Measurements from ENCODE around the gene ITPRIP. TPM values are rescaled to one million over a fixed set of nuclear protein-coding genes. Genes with fewer than 3 reads are reported as not detected.

Gene ITPRIP, protein sequence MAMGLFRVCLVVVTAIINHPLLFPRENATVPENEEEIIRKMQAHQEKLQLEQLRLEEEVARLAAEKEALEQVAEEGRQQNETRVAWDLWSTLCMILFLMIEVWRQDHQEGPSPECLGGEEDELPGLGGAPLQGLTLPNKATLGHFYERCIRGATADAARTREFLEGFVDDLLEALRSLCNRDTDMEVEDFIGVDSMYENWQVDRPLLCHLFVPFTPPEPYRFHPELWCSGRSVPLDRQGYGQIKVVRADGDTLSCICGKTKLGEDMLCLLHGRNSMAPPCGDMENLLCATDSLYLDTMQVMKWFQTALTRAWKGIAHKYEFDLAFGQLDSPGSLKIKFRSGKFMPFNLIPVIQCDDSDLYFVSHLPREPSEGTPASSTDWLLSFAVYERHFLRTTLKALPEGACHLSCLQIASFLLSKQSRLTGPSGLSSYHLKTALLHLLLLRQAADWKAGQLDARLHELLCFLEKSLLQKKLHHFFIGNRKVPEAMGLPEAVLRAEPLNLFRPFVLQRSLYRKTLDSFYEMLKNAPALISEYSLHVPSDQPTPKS
- polyA plus RNA-seq (2012; ENCODE audit: low read depth, missing spikeins): 4.0 TPM

DNA sequence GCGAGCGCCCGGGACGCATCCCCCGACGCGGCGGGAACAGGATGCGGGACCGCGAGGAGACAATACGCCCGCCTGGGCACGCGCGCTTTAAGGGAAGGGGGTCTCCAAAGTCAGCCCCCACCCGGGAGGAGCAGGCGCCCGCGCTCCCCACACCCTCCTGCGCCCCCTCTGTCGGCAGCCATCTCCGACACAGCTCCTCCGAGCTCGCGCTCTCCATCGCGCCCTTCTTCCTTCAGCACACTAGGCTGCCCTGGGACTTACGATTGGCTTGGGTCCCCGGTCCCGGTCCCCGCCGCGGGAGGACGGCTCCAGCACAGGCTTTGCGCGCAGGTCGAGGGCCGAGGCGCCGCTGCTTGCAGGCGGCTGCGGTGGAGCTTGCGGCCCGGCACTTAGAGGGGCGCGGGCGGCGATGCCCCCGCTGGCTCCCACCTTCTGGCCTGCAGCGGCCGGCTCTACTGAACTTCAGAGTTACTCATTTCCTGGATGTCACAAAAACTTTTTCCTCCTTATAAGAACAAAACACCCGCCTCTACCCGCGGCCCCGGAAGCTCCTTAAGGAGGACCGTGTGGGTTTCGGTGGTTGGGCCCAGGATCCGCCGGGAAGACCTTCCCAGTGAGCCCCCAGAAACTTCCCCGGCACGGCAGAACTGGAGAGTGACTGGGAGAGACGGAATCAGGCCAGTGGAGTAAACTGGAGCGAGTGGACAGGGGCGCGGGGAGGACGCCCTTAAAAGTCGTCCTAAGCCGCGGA lies at the start of gene ITPRIP:
Gene ITPRIP (minus strand): TSS at position 481 of the 751 bp plus-strand sequence. CDS start 22,414 bp downstream, outside the sequence.
- no peak for FAIRE-seq
- TF ChIP-seq POLR2A (IDR thresholded peaks at IDR 0.05; ENCODE audit: low read depth, low read length) (peak; percentile 46; the same call in 1 of the 2 replicates), POU2F2 (IDR thresholded peaks at IDR 0.05; ENCODE audit: low read depth, low read length) (no peak), TAF1 (IDR thresholded peaks at IDR 0.05; ENCODE audit: low read depth, low read length) (0 out of 2 replicates have a peak, but pooled peaks have one; percentile 9)
- peak; percentile 58 for DNase-seq (ENCODE audit: insufficient read length, low spot score)

DNA sequence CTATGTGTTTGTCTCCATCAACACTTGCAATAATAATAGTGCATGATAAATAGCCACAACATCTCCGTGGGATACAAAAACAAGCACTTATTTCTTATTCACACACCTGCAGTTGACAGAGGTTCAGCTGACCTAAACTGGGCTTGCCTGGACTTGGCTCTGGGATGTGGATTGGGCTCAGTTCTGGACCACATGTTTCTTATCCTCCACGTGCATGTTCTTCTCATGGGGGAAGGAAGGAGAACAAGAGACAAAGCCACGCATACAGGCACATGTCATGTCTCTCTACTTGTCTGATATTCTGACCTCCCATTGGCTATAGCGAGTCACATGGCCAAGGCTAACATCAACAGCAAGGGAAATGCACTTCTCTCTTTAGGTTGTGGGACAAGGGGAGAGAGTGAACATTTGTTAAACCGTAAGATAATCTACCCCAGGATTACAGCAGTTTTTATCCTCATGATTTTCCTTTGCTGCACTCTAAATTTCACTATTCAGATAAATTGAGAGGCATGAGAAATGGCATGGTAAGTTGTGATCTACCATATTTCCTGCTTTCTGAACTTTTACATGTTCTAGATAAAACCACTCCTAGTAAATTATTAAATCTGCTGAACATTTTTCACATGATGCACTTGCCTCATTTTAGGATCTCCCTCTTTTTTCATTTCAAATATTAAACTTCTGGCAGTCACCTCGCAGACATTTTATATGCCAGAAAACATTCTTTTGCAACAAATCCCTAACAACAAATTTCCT lies 49.0 kb upstream of the ITPRIP start:
- peak; percentile 51 for FAIRE-seq

DNA sequence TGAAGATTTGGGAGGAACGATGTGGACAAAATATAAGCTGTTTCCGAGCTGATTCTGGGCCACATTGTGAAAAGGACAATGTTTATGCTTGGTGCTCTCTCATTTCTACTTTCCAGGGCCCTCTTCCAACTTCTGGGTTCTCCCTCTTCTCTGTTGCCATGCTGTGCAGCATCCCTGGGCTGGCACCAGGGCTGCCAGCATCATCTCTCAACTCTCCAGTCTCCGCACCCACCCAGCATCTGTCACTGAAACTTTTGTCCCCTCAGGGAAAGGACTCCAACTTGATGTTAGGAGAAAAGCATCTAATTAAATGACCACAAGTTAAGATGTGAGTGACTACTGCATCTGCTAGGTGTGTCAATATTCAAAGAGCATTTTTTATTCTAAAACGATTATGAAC lies 42.1 kb upstream of the ITPRIP start:
- no peak for TF ChIP-seq PAX5 (IDR thresholded peaks at IDR 0.05; ENCODE audit: insufficient read depth, low read length, severe bottlenecking)
- no peak for DNase-seq (ENCODE audit: insufficient read length, low spot score)
- no peak for FAIRE-seq

More for the DNA sequence above, 49.0 kb upstream of the ITPRIP start:
- TF ChIP-seq TAF1 (IDR thresholded peaks at IDR 0.05; ENCODE audit: low read depth, low read length): no peak
- no peak for TF ChIP-seq POLR2A (IDR thresholded peaks at IDR 0.05; ENCODE audit: low read depth, low read length)
- TF ChIP-seq POU2F2 (IDR thresholded peaks at IDR 0.05; ENCODE audit: low read depth, low read length): no peak
- TF ChIP-seq POLR2AphosphoS5 (IDR thresholded peaks at IDR 0.05; ENCODE audit: low read depth, low read length): no peak
- DNase-seq (ENCODE audit: insufficient read length, low spot score): no peak

DNA sequence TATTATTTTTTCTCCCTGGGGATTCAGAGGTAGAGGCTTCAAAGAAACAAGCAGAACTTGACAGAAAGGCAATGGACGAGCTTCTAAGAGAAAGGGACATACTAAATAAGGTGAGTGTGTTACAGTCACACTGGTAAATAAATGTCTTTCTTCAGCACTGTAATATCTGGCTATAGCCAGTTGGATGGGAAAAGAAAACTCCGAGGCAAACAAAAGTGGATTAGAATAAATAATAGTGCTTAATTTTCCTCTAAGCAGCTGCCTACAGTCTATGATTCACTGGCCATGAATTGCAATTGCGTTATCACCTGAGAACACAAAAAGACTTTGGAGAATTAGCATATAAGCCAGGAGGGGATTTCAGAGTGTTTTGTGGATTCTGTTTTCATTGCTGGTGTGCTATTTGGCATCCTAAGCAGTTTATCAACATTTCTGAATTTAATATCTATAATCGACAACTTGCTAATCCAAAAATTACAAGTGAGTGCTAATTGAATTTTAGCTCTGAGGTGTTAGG lies 38.6 kb upstream of the ITPRIP start:
- no peak for TF ChIP-seq POU2F2 (IDR thresholded peaks at IDR 0.05; ENCODE audit: low read depth, low read length)
- TF ChIP-seq PAX5 (IDR thresholded peaks at IDR 0.05; ENCODE audit: insufficient read depth, low read length, severe bottlenecking): no peak
- no peak for TF ChIP-seq POLR2AphosphoS5 (IDR thresholded peaks at IDR 0.05; ENCODE audit: low read depth, low read length)
- no peak for TF ChIP-seq TAF1 (IDR thresholded peaks at IDR 0.05; ENCODE audit: low read depth, low read length)
- TF ChIP-seq SPI1 (IDR thresholded peaks at IDR 0.05; ENCODE audit: low read depth, low read length): no peak
- no peak for TF ChIP-seq POLR2A (IDR thresholded peaks at IDR 0.05; ENCODE audit: low read depth, low read length)
- FAIRE-seq (no peak), DNase-seq (ENCODE audit: insufficient read length, low spot score) (no peak)

DNA sequence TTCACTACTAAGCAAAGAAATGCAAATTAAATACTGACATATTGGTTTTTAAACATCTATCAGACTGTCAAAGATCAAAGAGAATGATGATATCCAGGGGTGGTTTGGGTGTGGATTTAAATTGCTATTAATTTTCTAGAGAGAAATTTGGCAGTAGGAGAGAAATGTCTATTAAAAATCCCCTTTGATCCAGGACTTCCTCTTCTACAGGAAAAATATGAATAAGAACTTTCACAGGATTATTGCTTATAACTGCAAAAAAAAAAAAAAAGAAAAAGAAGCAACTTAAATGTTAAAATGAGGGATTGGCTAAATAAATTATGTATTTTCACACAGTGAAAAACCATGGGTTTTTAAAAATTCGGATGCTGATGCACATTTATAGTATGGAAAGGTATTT lies 36.3 kb upstream of the ITPRIP start:
- TF ChIP-seq POU2F2 (IDR thresholded peaks at IDR 0.05; ENCODE audit: low read depth, low read length) (no peak), POLR2AphosphoS5 (IDR thresholded peaks at IDR 0.05; ENCODE audit: low read depth, low read length) (no peak), TAF1 (IDR thresholded peaks at IDR 0.05; ENCODE audit: low read depth, low read length) (no peak), SPI1 (IDR thresholded peaks at IDR 0.05; ENCODE audit: low read depth, low read length) (no peak), PAX5 (IDR thresholded peaks at IDR 0.05; ENCODE audit: insufficient read depth, low read length, severe bottlenecking) (no peak), POLR2A (IDR thresholded peaks at IDR 0.05; ENCODE audit: low read depth, low read length) (no peak)
- no peak for FAIRE-seq
- no peak for DNase-seq (ENCODE audit: insufficient read length, low spot score)

DNA sequence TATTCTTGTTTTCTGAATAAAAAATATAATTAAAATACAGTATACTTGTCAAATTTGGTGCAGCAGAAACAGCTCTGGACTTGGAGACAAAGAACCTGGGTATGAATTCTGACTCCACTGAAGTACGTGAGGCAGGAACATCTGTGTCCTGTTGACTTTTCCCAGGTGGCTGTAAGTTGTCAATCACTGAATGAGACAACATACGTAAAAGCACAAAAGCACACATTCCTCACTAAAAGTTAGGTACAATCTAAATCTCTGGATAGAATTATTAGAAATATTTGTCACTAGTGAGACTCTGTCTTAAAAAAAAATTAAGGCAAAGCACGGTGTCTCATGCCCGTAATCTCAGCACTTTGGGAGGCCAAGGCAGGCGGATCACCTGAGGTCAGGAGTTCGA lies 33.5 kb upstream of the ITPRIP start:
- no peak for FAIRE-seq
- no peak for DNase-seq (ENCODE audit: insufficient read length, low spot score)
- TF ChIP-seq POLR2AphosphoS5 (IDR thresholded peaks at IDR 0.05; ENCODE audit: low read depth, low read length) (no peak), POLR2A (IDR thresholded peaks at IDR 0.05; ENCODE audit: low read depth, low read length) (no peak), SPI1 (IDR thresholded peaks at IDR 0.05; ENCODE audit: low read depth, low read length) (no peak), POU2F2 (IDR thresholded peaks at IDR 0.05; ENCODE audit: low read depth, low read length) (no peak), TAF1 (IDR thresholded peaks at IDR 0.05; ENCODE audit: low read depth, low read length) (no peak), PAX5 (IDR thresholded peaks at IDR 0.05; ENCODE audit: insufficient read depth, low read length, severe bottlenecking) (no peak)

DNA sequence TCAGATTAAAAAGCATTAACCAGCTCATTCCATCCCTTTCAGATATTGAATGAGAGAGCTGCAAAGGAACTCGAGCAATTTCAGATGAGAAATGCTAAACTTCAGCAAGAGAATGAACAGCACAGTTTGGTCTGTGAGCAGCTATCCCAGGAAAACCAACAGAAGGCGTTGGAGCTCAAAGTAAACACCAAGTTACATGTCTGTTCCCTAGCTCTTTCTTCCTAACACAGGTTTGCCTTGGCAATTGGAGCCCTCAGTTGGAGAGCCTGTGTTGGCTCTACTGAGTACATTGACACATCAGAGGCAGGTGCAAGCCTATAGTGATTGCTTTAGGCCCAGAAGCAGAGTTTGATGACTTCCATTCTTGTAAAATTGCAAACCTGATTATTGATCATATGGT lies 30.1 kb upstream of the ITPRIP start:
- no peak for FAIRE-seq
- no peak for DNase-seq (ENCODE audit: insufficient read length, low spot score)
- no peak for TF ChIP-seq TAF1 (IDR thresholded peaks at IDR 0.05; ENCODE audit: low read depth, low read length)
- no peak for TF ChIP-seq POU2F2 (IDR thresholded peaks at IDR 0.05; ENCODE audit: low read depth, low read length)
- no peak for TF ChIP-seq SPI1 (IDR thresholded peaks at IDR 0.05; ENCODE audit: low read depth, low read length)
- no peak for TF ChIP-seq POLR2AphosphoS5 (IDR thresholded peaks at IDR 0.05; ENCODE audit: low read depth, low read length)
- no peak for TF ChIP-seq POLR2A (IDR thresholded peaks at IDR 0.05; ENCODE audit: low read depth, low read length)
- no peak for TF ChIP-seq PAX5 (IDR thresholded peaks at IDR 0.05; ENCODE audit: insufficient read depth, low read length, severe bottlenecking)

DNA sequence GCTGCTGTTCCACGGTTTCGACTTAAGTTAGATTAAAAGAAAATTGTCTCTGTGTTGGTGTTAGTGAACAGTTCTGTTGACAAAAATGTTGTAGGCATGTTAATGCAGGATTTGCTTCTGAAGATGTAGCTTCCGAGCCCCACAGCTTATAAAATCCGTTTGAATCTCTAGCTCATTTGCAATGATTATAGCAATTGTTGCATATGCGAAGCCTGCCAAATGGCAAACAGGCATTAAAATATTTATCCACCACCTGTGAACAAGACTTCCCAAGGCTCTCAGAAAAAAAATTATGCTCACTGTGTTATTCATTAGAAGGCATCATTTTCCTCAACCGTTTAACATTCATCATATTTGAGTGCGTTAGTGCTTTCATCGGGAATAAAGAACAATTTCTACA lies 29.6 kb upstream of the ITPRIP start:
- no peak for TF ChIP-seq POU2F2 (IDR thresholded peaks at IDR 0.05; ENCODE audit: low read depth, low read length)
- FAIRE-seq (no peak), DNase-seq (ENCODE audit: insufficient read length, low spot score) (no peak)

DNA sequence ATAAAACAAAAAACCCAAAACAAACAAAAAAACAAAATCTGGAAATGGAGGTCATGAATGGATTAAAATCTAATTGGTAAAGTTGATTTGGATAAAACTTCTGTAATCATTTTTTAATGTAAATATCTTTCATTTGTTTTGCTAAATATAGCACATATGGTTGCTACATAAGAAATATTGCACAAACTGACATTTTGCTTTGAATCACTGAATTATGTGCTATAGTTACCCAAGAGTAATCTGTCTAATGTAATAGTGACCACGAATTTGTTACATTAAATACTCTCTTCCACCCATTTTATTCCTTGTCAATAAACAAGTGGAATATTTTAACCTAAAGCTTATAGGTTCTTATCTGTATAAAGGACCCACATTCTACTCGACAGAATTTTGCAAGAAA lies 21.5 kb upstream of the ITPRIP start:
- no peak for FAIRE-seq
- TF ChIP-seq PAX5 (IDR thresholded peaks at IDR 0.05; ENCODE audit: insufficient read depth, low read length, severe bottlenecking) (no peak), POLR2AphosphoS5 (IDR thresholded peaks at IDR 0.05; ENCODE audit: low read depth, low read length) (no peak), TAF1 (IDR thresholded peaks at IDR 0.05; ENCODE audit: low read depth, low read length) (no peak), POU2F2 (IDR thresholded peaks at IDR 0.05; ENCODE audit: low read depth, low read length) (no peak), SPI1 (IDR thresholded peaks at IDR 0.05; ENCODE audit: low read depth, low read length) (no peak), POLR2A (IDR thresholded peaks at IDR 0.05; ENCODE audit: low read depth, low read length) (no peak)
- no peak for DNase-seq (ENCODE audit: insufficient read length, low spot score)

All from GM12891 (cell line).